Right lung (tissue), 10 donors: Measurements from ENCODE around the gene PIAS3. TPM values are rescaled to one million over a fixed set of nuclear protein-coding genes. Genes with fewer than 3 reads are reported as not detected.

Source experiments
- DNase-seq, 2 donors: peaks; one replicate each; pipeline ENCODE4 v3.0.0-alpha.2; 2013
- long read RNA-seq, 8 donors: transcript quantifications; one replicate each; lab custom pipeline, GENCODE V29; 2026
- polyA plus RNA-seq, 5 donors: library from polyadenylated mRNA; unstranded; fragments of 120-200 nt; gene quantifications; one replicate each; pipeline versions ENCODE4 v1.2.1 to v1.2.3, GENCODE V29; 2013; ENCODE audit warnings: inconsistent platforms in 1 of 5, low replicate concordance in 1 of 5; ENCODE audit not compliant: insufficient read length in 5 of 5, insufficient read depth in 1 of 5

PIAS3 gene
- polyA plus RNA-seq, result 10 to 100 TPM; 60.7 to 87.1 (median 79.4) TPM
- long read RNA-seq, donor 1, partial matches to known transcripts, result 8 of 10 reads
- long read RNA-seq, donor 1, other reads (novel, unspliced or antisense), result 0 of 10 reads
- long read RNA-seq, donor 2, partial matches to known transcripts, result 26 of 28 reads
- long read RNA-seq, donor 2, other reads (novel, unspliced or antisense), result 0 of 28 reads
- long read RNA-seq, donor 3, partial matches to known transcripts, result 8 of 17 reads
- long read RNA-seq, donor 3, other reads (novel, unspliced or antisense), result 5 of 17 reads
- long read RNA-seq, donor 4, partial matches to known transcripts, result 8 of 12 reads
- long read RNA-seq, donor 4, other reads (novel, unspliced or antisense), result 0 of 12 reads
- long read RNA-seq, donor 5, partial matches to known transcripts, result 21 of 25 reads
- long read RNA-seq, donor 5, other reads (novel, unspliced or antisense), result 0 of 25 reads
- long read RNA-seq, donor 6, partial matches to known transcripts, result 16 of 18 reads
- long read RNA-seq, donor 6, other reads (novel, unspliced or antisense), result 0 of 18 reads
- long read RNA-seq, donor 7, partial matches to known transcripts, result 24 of 39 reads
- long read RNA-seq, donor 7, other reads (novel, unspliced or antisense), result 9 of 39 reads
- long read RNA-seq, donor 8, partial matches to known transcripts, result 6 of 7 reads
- long read RNA-seq, donor 8, other reads (novel, unspliced or antisense), result 0 of 7 reads

- DNase-seq, result peak; percentile 95 to 97
These were observed at the start of gene PIAS3 for GRCh38 chr1:145858901-145859490. TSS of gene PIAS3 (minus strand) at chr1:145859081. CDS start at chr1:145858990, 91 bp downstream.

DNA sequence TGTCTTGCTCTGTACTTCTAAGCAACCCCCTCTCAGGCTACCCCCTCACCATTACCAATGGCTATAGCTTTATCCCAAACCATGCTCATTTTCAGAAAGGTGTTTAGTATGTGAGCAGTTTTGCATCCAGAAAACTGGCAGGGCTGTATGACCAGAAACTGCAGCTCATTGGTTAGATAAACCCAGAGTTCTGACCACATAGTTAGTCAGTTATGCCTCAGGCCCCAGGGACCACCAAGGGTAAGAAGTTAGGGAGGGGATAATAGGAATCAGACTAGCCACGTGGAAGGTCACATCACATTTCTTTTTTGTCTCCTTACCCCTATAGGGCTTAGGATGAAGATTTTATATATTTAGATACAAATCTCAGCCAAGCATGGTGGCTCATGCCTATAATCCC lies 49.8 kb upstream of the PIAS3 start:
- no peak for DNase-seq

DNA sequence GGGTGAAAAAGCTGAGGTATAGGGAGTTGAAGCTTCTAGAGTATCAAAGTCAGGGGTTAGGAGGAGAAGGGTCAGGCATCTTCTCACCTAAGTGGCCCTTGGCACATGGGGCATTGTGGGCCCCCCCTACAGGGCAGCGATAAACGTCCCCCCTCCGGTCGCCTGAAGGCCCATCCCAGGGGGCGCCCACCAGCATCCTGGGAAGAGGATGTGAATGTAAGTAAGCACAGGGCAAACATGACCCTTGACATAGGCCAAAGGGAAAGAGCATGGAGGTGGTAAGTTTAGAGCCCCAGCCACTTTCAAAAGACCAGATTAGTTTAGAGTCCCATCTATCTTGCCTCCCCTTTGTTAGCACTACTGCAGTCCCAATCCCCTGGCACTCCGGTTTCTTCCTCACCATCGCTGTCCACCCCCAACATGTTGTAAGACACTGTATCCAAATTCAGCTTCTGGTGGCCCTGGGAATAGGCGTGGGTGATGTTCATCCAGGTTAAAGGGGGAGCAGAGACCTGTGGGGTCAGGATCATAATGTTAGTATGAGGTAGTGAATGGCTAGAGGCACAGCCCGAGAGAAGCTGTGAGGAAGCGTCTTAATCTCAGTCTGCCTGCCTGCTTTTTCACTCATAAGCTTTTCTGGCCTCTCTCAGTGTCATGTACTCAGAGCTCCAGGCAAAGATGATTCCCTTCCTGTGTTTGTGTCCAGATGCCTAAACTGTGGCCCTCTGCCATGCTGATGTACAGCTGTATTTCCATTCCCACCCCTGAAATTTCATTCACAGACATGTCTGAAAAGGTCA lies 48.3 kb upstream of the PIAS3 start:
- no peak for DNase-seq

DNA sequence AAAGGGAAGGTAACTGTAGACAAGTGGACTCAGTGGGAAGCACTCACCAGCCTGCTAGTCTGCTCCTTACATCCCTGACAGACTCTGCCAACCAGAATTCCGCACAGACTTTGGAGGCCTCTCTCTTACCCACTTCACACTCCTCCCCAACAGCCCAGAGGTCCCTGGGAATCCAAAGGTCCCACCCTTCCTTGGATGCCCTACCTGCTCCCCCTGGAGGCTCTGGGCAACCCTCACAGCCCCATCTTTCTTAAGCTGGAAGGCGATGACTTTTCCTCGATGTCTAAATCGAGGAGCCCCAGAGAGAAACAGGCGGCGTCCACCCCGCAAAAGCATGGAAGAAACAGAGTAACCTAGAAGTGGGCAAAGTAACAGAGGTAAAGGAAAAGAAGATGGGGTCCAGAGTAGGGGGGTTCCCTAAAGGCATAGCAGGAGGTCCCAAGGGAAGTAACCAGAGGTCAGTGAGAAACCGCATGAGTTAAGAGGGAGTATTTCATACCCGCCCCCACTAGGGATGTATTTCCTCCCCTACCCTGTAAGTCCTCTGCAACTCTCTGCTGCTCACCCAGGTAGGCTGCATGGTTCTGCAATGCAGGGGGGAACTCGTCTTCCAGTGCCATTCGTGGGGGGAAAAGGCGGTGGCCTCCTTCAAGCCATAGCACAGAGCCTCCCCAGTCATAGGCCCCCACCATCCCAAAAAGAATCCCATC lies 42.6 kb upstream of the PIAS3 start:
- no peak for DNase-seq

- DNase-seq, result no peak
These were observed 39.9 kb upstream of the PIAS3 start for GRCh38 chr1:145898756-145899155.

GRCh38 chr1:145897969-145898368 lies 39.1 kb upstream of the PIAS3 start:
- DNase-seq, result no peak

- no peak for DNase-seq
These were observed 36.6 kb upstream of the PIAS3 start for GRCh38 chr1:145895471-145895870.

GRCh38 chr1:145893306-145894055 lies 34.6 kb upstream of the PIAS3 start:
- no peak for DNase-seq

DNA sequence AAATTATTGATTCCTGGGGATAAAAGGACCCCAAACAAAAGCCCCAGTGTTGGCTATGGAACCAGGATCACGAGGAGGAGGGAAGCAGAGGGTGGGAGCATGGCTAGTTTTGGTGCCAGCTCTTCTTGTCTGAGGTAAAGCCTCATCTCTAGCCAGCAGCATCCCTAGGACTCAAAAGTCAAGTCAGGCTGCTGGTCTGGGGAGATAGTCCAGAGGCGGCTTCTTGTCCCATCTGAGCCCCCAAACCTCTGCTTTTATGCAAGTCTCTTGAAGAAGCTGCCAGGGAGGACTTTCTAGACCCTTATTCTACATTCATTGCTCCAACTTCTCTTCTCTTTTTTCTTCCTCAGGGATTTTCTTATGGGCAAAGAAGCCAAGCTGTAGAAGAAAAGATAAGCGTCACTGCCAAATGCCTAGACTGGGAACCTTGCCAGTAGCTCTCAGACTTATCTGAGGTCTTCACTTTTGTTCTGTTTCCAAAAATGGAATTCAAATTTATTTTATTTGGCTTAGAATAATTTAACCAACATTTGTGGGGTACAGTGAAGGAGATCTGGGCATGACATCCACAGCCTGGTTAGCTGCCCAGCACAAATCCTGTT lies 33.7 kb upstream of the PIAS3 start:
- DNase-seq, result no peak

- DNase-seq, result peak; percentile 91 to 94
These were observed 33.0 kb upstream of the PIAS3 start for GRCh38 chr1:145891587-145892485.

- no peak for DNase-seq
These were observed 32.3 kb upstream of the PIAS3 start for GRCh38 chr1:145891143-145891542.

DNA sequence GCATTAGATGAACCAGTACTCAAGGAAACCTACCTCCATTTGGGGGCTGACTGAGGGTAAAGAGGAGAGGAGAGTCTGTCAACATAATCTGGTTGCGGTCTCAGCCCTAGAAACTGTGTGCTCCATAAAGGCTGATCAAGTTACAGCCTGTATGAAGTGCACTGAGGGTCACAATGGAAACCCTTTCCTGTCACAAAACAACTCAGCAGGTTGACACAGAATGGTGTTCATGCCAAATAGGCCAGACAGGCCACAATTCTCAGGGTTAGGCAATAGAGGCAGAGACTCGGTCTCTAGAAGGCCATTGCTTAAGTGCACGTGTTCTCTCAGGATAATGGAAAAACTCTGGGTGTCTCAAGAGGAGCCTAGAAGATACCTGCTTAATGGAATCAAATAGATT lies 30.8 kb upstream of the PIAS3 start:
- no peak for DNase-seq

DNA sequence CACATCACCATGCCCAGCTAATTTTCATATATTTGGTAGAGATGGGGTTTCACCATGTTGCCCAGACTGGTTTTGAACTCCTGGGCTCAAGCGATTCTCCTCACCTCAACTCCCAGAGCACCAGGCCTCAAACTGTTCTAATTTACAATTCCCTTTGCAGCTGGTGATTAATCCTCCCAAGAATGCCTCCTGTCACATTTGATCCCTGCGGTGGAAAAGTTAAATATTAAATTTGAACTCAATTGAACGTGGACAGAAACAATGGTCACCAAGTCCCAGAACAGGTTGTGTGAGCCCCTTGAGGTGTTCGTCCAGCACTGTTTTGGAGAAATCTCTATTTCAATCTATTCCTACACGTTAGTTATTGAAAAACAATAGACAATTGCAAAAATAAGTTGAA lies 28.8 kb upstream of the PIAS3 start:
- DNase-seq, result no peak

- no peak for DNase-seq
These were observed 27.9 kb upstream of the PIAS3 start for GRCh38 chr1:145886816-145887215.

GRCh38 chr1:145886390-145886789 lies 27.5 kb upstream of the PIAS3 start:
- DNase-seq, result no peak

- DNase-seq, result peak; percentile 59 to 67
These were observed 26.9 kb upstream of the PIAS3 start, which contains the start of gene ANKRD35 for GRCh38 chr1:145885738-145886287. TSS of gene ANKRD35 (minus strand) at chr1:145885866. CDS start at chr1:145885758, 108 bp downstream.

- no peak for DNase-seq
These were observed 25.8 kb upstream of the PIAS3 start for GRCh38 chr1:145884675-145885074.

DNA sequence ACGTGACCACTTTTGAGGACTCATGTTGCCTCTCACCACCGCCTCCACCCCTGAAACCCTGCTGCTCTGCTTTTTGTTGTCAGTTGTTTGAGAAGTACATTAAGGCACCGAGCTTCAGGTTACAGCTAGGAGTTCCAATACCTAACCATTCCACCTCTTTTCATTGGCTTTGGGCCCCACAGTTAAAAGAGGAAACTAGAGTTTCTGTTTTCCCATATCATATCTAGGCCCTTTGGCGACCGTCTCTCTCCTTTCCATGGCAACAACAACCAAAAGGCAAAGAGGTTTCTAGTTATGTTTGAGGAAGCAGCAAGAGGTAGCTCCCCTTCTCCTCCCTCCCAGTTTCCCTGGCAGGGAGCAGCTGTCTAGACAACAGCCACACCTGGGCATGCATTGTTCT lies 20.9 kb upstream of the PIAS3 start:
- no peak for DNase-seq
